GM10847 (cell line): ENCODE results near the gene ACTN4.

Experiments used
- POLR2A ChIP-seq: IDR thresholded peaks from 2 replicates; pipeline ENCODE4 v1.6.1; 2011; ENCODE audit not compliant: insufficient read length; ENCODE audit errors: extremely low read depth

The ACTN4 gene

GRCh38 chr19:38715555-38715954, 68.1 kb downstream of the ACTN4 start:
- TF ChIP-seq POLR2A: no peak

GRCh38 chr19:38717051-38717450, 69.6 kb downstream of the ACTN4 start:
- no peak for TF ChIP-seq POLR2A

GRCh38 chr19:38717855-38718254, 70.4 kb downstream of the ACTN4 start:
- no peak for TF ChIP-seq POLR2A

GRCh38 chr19:38718747-38719543, 71.5 kb downstream of the ACTN4 start:
- TF ChIP-seq POLR2A: no peak

GRCh38 chr19:38719761-38720558, 72.5 kb downstream of the ACTN4 start:
- TF ChIP-seq POLR2A: no peak

GRCh38 chr19:38720559-38721236, 73.2 kb downstream of the ACTN4 start:
- TF ChIP-seq POLR2A: no peak

GRCh38 chr19:38721496-38721895, 74.0 kb downstream of the ACTN4 start:
- TF ChIP-seq POLR2A: no peak

- no peak for TF ChIP-seq POLR2A
Measured at GRCh38 chr19:38721979-38722773, 74.7 kb downstream of the ACTN4 start.

- no peak for TF ChIP-seq POLR2A
Measured at GRCh38 chr19:38722947-38723605, 75.6 kb downstream of the ACTN4 start.

- no peak for TF ChIP-seq POLR2A
Measured at GRCh38 chr19:38723606-38723965, 76.1 kb downstream of the ACTN4 start.

- TF ChIP-seq POLR2A: no peak
Measured at GRCh38 chr19:38723990-38724854, 76.8 kb downstream of the ACTN4 start.

- TF ChIP-seq POLR2A: no peak
Measured at GRCh38 chr19:38725469-38726283, 78.2 kb downstream of the ACTN4 start.

GRCh38 chr19:38726284-38726673, 78.8 kb downstream of the ACTN4 start:
- no peak for TF ChIP-seq POLR2A

GRCh38 chr19:38726761-38727301, 79.4 kb downstream of the ACTN4 start:
- TF ChIP-seq POLR2A: no peak
